Body of pancreas (tissue), 4 donors: ENCODE results near the gene MCTP1.

ENCODE experiments used
- POLR2A ChIP-seq, 3 donors: fragments of 450-650 bp; IDR thresholded peaks; one replicate each; pipeline ENCODE4 v1.6.1; 2016; ENCODE audit warnings: antibody characterized with exemption in 3 of 3, mild to moderate bottlenecking in 2 of 3
- TF ChIP-seq, protein P1 (sequence below), 7 experiments: fragments of 450-650 bp in 4 of 7; fragments of 200-600 bp in 3 of 7; sonication (generic) in 3 of 7; IDR thresholded peaks; one replicate each; pipeline ENCODE4 v1.5.1; 2016 to 2019; ENCODE audit warnings: antibody characterized with exemption in 7 of 7

DNA sequence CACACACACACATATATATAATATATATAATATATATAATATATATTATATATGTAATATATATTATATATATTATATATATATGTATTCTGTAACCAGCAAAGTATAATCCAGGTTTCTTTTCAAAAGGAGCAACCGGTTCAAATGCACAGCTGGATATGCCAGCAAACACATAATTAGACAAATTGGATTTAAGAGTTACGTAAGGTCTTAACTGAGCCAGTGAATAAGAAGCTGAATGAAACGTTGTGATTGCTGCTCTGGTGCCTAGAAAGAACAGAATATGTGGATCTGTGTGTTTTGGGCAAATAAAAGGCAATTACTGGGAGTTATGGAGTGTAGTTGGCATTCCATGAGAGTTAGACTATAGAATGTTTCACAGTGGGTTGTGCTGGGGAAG is 488.3 kb downstream of the MCTP1 start:
- TF ChIP-seq, protein P1, sequence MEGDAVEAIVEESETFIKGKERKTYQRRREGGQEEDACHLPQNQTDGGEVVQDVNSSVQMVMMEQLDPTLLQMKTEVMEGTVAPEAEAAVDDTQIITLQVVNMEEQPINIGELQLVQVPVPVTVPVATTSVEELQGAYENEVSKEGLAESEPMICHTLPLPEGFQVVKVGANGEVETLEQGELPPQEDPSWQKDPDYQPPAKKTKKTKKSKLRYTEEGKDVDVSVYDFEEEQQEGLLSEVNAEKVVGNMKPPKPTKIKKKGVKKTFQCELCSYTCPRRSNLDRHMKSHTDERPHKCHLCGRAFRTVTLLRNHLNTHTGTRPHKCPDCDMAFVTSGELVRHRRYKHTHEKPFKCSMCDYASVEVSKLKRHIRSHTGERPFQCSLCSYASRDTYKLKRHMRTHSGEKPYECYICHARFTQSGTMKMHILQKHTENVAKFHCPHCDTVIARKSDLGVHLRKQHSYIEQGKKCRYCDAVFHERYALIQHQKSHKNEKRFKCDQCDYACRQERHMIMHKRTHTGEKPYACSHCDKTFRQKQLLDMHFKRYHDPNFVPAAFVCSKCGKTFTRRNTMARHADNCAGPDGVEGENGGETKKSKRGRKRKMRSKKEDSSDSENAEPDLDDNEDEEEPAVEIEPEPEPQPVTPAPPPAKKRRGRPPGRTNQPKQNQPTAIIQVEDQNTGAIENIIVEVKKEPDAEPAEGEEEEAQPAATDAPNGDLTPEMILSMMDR (IDR thresholded peaks at IDR 0.05), result no peak
- TF ChIP-seq POLR2A (IDR thresholded peaks at IDR 0.05), result no peak
